HG03469 (cell line): ENCODE measurements around the gene ANXA6.

Source experiments
- ATAC-seq: cut with Tn5 transposase; IDR thresholded peaks from one replicate; pipeline ENCODE4 v1.9.1; 2021; ENCODE audit warnings: mild to moderate bottlenecking, moderate library complexity, moderate number of reproducible peaks; ENCODE audit not compliant: unreplicated experiment

ANXA6 gene

GRCh38 chr5:151106043-151106442 lies 51.5 kb downstream of the ANXA6 start:
- no peak for ATAC-seq

GRCh38 chr5:151105561-151105960 lies 52.0 kb downstream of the ANXA6 start:
- ATAC-seq: no peak

- no peak for ATAC-seq
Observed at GRCh38 chr5:151104795-151105194, 52.8 kb downstream of the ANXA6 start.

GRCh38 chr5:151101746-151102145 lies 55.8 kb downstream of the ANXA6 start:
- ATAC-seq: no peak

DNA sequence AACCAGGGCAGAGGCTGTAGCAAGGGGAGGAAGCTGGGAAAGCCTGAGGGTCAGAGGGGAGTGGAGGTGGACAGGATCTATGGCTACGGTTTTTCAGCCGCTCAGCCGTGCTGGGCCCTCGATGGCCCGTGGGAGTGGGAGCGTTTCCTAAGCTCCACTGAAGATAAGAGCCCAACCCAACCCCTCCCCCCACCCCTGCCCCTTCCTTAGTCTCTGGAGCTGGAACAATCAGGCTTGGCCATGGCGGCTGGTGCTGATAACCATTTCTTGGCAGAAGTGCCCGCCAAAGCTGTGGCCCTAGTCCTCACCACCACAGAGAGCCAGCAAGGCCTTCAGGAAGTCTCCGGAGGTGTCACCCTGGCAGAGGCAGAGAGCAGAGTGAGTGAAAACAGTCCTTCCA lies 56.4 kb downstream of the ANXA6 start:
- ATAC-seq: no peak

DNA sequence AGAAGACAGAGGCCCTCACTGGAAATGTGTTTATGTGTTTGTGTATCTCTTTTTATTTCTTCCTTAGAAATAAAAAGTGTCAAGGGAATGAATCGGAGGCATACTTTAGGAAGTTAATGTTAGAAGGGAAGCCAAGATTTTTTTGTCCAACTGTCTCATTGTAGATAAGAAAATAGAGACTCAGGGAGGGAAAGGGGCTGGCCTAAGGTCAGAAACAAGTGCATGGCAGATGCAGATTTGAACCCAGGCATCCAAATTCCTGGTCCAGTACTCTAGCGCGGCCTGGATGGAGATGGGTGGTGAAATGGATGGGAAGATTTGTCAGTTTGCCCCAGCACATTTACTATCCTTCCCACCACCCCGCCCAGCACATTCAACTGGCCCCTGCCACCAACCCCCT lies 56.9 kb downstream of the ANXA6 start:
- ATAC-seq: no peak

GRCh38 chr5:151098768-151099121 lies 58.8 kb downstream of the ANXA6 start:
- ATAC-seq: no peak

DNA sequence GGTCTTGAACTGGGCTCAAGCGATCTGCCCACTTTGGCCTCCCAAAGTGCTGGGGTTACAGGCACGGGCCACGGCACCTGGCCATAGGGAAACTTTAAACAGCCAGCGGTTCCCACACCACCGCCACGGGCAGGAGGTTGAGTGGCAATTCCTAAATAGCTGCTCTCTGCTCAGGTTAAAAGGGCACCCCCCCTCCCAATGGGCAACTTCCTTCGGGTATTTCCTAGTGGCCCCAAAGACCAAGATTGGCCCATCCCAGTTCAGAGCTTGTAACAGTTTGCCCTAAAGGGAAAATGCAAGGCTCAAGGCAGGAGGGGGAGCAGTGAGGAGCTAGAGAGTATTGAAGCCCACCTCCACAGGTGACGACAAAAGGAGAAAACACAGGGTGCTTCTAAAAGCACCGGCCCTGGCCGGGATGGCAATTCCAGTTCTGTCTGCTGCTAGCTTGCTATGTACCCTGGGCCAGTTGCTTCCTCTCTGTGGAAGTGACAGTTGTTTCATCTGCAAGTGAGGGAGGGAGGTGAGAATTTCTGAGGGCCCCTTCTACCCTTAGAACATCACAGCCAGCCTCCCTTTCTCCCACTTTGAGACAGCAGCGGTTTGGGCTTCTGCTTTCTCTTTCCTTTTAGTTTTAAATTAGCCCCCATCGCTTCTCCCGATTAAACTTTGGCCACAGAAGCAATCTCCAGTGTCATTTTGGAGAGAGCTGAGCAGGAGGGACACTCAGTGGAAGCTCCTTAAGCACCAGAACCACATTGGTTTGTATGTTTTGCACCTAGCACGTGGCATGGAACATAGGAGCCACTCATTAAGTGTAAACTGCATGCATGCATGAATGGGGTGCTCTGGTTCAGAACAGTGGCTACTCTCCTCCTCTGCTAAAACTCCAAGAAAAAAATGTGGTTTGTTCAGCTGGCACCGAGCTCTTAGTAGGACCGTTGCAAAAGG lies 59.5 kb downstream of the ANXA6 start:
- ATAC-seq: no peak

DNA sequence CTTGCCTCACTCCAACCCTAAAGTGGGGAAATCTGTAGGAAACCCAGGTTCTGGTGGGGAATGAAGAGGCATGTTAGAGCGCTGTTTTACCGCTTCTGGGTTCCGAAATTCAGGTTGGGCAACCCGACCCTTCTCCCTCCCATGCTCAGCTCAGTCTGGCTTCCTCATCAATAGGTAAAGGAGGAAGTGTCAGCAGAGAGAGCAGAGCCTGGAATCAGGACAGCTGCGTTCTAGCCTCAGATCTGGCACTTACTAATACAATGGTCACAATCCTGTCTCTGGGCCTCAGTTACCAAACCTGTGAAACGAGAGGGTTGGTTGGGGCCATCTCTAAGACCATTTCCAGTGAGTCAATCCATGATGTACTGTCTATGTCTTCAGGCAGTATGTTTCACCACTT lies 60.5 kb downstream of the ANXA6 start:
- no peak for ATAC-seq

DNA sequence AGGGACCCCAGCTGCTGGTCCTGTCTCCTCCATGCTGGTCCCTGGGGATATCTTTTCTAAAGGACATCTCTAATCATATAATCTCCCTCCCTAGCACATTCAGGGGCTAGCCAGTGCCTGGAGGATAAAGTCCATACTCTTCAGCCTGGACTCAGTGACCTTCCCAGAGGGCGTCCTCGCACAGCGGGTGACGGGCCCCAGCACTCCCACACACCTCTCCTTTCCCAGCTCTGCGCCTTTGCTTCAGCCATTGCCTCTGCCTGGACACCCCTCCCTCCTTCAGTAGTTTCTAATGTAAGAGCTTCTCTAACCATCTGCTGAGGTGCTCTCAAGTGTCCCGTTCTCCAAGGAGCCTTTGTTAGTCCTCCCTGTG lies 61.6 kb downstream of the ANXA6 start:
- no peak for ATAC-seq

DNA sequence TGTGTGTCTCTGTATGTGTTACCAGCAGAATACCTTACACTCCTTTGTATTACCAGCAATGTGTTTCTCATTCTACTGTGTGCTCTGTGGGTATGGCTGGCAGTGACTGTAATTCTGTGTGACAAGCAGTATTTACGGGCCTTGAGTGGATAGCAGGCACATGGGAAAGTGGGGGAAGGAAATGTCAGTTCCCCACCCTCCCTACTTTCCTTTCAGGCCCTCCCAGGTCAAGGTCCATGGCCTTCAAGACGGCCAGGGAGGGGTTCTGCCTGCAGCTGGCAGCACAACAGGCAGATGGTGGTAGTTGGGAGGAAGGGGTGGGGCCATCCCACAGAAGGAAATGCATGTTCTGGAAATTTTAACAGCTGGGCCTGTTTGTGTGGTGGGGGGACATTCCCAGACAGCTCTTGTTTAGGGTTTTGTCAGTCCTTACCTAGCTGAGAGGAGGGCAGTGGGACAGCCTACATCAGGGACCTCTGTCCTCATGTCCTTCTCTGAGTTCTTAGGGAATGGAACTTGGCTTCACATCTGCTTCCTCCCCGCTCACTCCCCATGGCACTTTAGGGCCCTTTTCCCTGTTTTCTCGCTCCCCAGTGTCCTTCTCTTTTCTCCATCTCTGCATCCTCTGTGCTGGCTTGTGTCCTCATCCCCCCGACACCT lies 62.1 kb downstream of the ANXA6 start:
- no peak for ATAC-seq

DNA sequence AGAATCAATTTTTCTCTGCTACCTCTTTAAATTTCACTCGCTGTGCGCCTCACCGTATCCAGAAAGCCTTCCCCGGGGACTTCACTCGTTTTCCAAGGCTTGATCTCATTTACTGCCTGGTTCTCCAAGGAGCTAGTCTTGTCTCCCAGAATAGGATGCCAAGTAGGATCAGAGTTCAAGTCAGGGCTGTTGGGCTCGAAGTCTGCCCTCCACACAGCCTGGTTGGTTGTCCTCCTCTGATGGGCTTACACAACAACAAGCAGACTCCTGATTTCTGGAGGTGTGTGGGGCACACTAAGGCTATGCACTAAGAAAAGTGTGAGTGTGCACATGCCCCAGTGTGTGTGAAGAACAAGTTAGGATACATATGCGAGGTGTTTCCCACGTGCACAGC lies 62.7 kb downstream of the ANXA6 start:
- no peak for ATAC-seq

DNA sequence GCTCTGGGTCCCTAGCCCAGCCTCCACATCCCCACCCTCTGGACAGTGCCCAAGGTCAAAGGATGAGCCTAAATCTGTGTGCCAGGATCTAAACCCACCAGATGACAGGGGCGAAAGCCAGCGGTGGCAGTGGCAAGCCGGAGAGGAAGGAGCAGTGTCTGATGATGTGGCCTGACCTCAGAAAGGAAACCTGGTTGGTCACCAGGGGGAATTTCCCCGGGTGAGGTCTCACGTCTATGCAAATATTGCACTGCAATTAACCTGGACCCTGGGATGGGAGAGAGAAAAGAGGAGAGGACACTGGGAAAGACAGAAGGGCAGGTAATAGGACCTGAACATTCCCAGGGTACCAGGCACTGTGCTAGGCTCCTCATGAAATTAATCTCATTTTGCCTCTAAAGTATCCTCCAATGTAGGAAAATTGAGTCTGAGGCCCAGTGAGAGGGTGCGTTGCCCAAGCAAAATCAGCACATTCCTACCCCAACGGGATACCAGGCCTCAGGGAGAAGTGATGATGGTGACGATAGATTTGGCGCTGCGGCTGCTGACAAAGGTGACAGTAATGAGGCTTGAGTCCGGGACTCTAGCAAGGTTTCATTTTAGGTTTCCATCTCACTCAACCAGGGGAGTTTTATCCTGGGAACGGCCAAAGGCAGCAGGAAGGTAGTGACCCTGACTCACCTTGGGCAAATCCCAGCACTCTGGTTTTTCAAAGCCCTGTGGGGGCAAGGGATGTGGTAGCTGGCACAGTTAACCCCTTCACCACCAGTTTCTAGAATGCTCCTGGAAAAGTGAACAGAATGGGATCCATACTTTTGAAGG lies 63.3 kb downstream of the ANXA6 start:
- peak; percentile 68 for ATAC-seq

- peak; percentile 2 for ATAC-seq
Observed at GRCh38 chr5:151093476-151093889, 64.1 kb downstream of the ANXA6 start.

DNA sequence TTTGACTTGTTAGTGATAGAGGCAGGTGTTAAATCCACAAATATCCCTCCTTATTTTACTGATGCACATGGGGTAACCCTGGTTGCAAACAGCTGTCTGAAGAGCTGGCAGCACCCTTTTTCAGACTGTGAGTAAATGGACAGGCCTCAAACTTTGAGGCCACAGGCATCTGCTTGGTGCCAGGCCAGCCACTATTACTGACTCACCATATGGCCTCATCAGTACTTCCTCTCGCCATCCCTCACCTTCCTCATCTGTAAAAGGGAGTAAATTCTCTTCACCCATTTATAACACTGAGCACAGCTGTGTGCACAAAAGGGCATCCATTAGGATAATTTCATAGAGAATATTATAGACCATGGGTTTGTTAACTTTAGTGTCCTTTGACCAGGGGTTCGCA lies 64.8 kb downstream of the ANXA6 start:
- ATAC-seq: no peak

DNA sequence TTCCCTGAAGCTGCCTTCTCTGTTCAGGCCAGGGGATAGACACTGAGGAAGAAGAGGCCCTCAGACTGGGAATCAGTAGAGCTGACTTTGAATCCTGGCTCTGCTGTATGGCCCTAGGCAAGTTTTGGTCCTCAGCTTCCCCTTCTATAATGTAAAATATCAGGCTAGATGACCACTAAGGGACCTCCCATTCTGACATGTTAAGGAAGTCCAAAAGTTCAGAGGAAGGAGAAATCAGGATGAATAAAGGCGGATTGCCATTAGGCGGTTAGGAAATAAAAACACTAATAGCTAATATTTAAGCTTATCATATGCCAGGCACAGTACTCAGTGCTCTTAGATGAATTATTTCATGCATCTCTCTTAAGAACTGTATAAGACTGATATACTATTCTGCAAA lies 67.9 kb downstream of the ANXA6 start:
- no peak for ATAC-seq

DNA sequence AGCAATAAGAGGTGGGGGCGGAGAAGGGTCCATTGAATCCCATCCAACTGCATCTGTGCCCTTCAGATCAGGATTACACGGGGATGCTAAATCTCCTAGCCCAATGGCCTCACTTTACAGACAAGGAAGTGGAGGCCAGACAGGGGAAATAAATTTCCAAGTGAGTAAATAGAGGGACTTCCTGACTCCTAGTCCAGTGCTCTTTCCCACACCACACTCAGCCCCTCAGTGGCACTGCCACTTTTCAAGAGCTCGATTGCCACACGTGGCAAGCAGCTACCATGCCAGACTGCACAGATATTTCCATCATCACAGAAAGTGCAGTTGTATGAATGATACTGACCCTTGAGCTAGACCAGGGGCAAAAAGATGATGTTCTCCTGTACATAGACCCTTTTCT lies 68.6 kb downstream of the ANXA6 start:
- ATAC-seq: no peak

- ATAC-seq: no peak
Observed at GRCh38 chr5:151087486-151087885, 70.1 kb downstream of the ANXA6 start.

GRCh38 chr5:151086905-151087360 lies 70.6 kb downstream of the ANXA6 start:
- ATAC-seq: peak; percentile 51

DNA sequence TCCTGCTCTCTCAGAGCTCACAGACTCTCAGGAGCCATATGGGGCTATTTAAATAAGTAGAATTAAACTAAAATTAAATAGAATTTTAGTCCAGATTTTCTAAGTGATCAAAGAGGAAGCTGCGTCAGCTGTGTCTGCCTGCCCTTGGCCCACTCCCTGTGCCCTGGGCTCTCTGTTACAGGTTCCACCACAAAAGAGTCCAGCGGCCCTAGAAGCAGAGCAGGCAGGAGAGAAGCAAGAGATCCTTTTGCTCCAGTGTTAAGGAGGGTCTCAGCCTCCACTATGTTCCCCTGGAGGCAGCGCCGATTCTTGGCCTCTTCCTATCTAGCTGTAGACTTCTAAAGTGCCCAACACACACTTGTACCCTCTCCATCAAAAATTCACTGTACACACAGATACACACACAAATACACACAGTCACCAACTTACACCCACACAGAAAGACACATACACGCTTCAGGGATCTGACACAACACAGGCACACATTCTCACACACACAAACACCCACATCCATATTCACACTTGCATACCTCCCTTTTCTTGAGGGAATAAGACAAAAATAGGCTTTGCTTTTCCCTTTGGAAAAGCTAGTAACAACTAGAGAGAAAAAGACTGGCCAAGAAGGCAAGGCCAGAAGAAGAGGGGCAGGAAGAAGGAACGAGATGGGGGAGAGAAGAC lies 71.2 kb downstream of the ANXA6 start:
- no peak for ATAC-seq

DNA sequence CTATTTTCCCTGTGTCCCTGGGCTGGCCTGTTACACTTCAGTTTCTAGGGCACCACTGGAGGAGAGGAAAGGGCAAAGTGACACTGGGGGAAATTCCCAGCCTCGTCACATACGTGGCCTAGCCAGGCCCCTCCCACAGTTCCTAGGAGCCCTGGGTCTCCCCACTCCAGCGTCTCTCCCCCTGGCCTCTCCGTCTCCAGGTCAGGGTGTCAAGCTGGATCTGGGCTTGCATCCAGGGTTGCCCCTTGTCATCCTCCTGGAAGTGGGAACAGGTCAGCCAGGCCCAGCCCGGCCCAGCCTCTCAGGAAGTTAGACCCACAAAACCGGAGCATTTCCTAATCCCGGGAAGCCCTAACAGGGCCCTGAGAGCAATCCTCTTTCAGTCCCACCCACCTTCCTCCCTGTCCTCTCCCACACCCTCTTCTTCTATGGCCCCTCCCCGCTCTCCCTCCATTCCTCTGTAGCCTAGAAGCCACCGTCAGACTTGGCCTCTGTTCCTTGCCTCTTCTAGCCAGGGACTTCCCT lies 72.0 kb downstream of the ANXA6 start:
- no peak for ATAC-seq
